ENCODE results near the gene MRPL12. TPM values are rescaled to one million over a fixed set of nuclear protein-coding genes. Genes with fewer than 3 reads are reported as not detected.
"Not testable (repeated sequence)": the region's sequence is repeated elsewhere in the genome, so short reads cannot be mapped to it uniquely, and the experiment has no call there.

The MRPL12 gene
- total and polyA plus RNA-seq, 2 experiments from 2014 or later = 4.3 to 78.5 TPM

- Histone ChIP-seq H3K9me3 (ENCODE audit: low read depth) (no peaks in the 10 kb centered on the region), H3K4me3 (no peak overlapping the region), H4K20me1 (ENCODE audit: insufficient read depth) (no peaks in the 10 kb centered on the region), H3K36me3 (ENCODE audit: low read depth) (no peaks in the 10 kb centered on the region; the same call in 1 of the 2 replicates), H3K27ac (no peak overlapping the region), H3K79me2 (ENCODE audit: insufficient read depth) (peaks cover 48% of the 10 kb centered on the region), H2AFZ (no peak overlapping the region), H3K27me3 (replicated peaks; ENCODE audit: insufficient read depth) (no peaks in the 10 kb centered on the region), H3K9ac (no peak overlapping the region), H3K4me2 (ENCODE audit: unreplicated experiment) (no peak overlapping the region), H3F3A (ENCODE audit: insufficient read depth) (0 out of 2 replicates have a peak, but pooled peaks cover 9% of the 10 kb centered on the region), H3K9me2 (ENCODE audit: insufficient read depth) (no peaks in the 10 kb centered on the region), H3K4me1 (ENCODE audit: insufficient read depth) (peaks cover 4% of the 10 kb centered on the region; the same call in 1 of the 2 replicates)
- in situ Hi-C loops (cut with MboI) = no loop called here
- 83 to 90% methylated on average over 17 to 18 of the region's 18 CpGs for WGBS, 2 experiments (ENCODE audit: low coverage in 1 of 2, low lambda C conversion rate in 2 of 2, missing lambda C conversion rate in 2 of 2)
- TF ChIP-seq EZH2 (IDR thresholded peaks at IDR 0.05; ENCODE audit: insufficient read depth, poor library complexity, severe bottlenecking) (no peak), EZH2phosphoT487 (IDR thresholded peaks at IDR 0.05; ENCODE audit: insufficient read depth, low read depth) (no peak)
- no peak for DNase-seq
Measured at GRCh38 chr17:81672504-81672903, 30.7 kb upstream of the MRPL12 start.

DNA sequence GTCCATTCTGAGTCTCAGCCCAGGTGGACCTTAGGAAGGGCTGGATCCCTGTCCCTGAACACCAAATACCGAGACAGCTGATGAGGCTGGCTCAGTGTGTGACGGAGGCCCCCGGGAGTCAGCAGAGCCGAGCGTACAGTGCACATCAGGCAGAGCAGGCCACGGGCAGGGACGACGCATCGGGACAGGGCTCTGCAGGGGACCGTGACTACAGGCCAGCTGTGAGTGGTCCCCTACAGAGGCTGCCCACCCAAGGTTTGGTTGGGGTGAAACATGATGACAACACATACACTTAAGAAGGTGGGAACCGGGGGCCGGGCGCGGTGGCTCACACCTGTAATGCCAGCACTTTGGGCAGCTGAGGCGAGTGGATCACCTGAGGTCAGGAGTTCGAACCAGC, 30.2 kb upstream of the MRPL12 start:
- no peaks in the 10 kb centered on the region for H3K27me3 ChIP-seq (replicated peaks; ENCODE audit: insufficient read depth)
- no peaks in the 10 kb centered on the region for H4K20me1 ChIP-seq (ENCODE audit: insufficient read depth)
- WGBS, 2 experiments (ENCODE audit: low coverage in 1 of 2, low lambda C conversion rate in 2 of 2, missing lambda C conversion rate in 2 of 2) = 87 to 93% methylated on average over 16 of the region's 16 CpGs
- in situ Hi-C loops (cut with MboI) = no loop called here
- H3K36me3 ChIP-seq (ENCODE audit: low read depth) = no peaks in the 10 kb centered on the region; the same call in 1 of the 2 replicates
- H3K4me2 ChIP-seq (ENCODE audit: unreplicated experiment) = no peak overlapping the region
- no peaks in the 10 kb centered on the region for H3K9me3 ChIP-seq (ENCODE audit: low read depth)
- H3K9ac ChIP-seq = no peak overlapping the region
- H3K4me3 ChIP-seq = no peak overlapping the region
- H3F3A ChIP-seq (ENCODE audit: insufficient read depth) = 0 out of 2 replicates have a peak, but pooled peaks cover 9% of the 10 kb centered on the region
- no peak for TF ChIP-seq EZH2 (IDR thresholded peaks at IDR 0.05; ENCODE audit: insufficient read depth, poor library complexity, severe bottlenecking)
- no peak for TF ChIP-seq EZH2phosphoT487 (IDR thresholded peaks at IDR 0.05; ENCODE audit: insufficient read depth, low read depth)
- H3K9me2 ChIP-seq (ENCODE audit: insufficient read depth) = no peaks in the 10 kb centered on the region
- no peak overlapping the region for H2AFZ ChIP-seq
- no peak for DNase-seq
- H3K79me2 ChIP-seq (ENCODE audit: insufficient read depth) = peaks cover 48% of the 10 kb centered on the region
- no peak overlapping the region for H3K27ac ChIP-seq
- H3K4me1 ChIP-seq (ENCODE audit: insufficient read depth) = no peaks in the 10 kb centered on the region

- Histone ChIP-seq H3K36me3 (ENCODE audit: low read depth) (no peaks in the 10 kb centered on the region; the same call in 1 of the 2 replicates), H3K79me2 (ENCODE audit: insufficient read depth) (peaks cover 47% of the 10 kb centered on the region)
Measured at GRCh38 chr17:81673561-81674258, 29.5 kb upstream of the MRPL12 start.

GRCh38 chr17:81675515-81676221, 27.5 kb upstream of the MRPL12 start:
- H3K4me3 ChIP-seq; H3K27me3 ChIP-seq (replicated peaks; ENCODE audit: insufficient read depth); H3K4me2 ChIP-seq (ENCODE audit: unreplicated experiment); H3K9me3 ChIP-seq (ENCODE audit: low read depth); H2AFZ ChIP-seq; H4K20me1 ChIP-seq (ENCODE audit: insufficient read depth); H3F3A ChIP-seq (ENCODE audit: insufficient read depth); in situ Hi-C loops (cut with MboI); H3K36me3 ChIP-seq (ENCODE audit: low read depth); H3K9me2 ChIP-seq (ENCODE audit: insufficient read depth); H3K4me1 ChIP-seq (ENCODE audit: insufficient read depth); H3K27ac ChIP-seq; H3K9ac ChIP-seq: not testable (repeated sequence)
- WGBS, 2 experiments (ENCODE audit: low coverage in 1 of 2, low lambda C conversion rate in 2 of 2, missing lambda C conversion rate in 2 of 2) = 33 to 39% methylated on average over 18 of the region's 18 CpGs
- peaks cover 50% of the 10 kb centered on the region for H3K79me2 ChIP-seq (ENCODE audit: insufficient read depth)
- peak; percentile 53 for DNase-seq

More at GRCh38 chr17:81673561-81674258, 29.5 kb upstream of the MRPL12 start:
- in situ Hi-C loops (cut with MboI) = no loop called here
- Histone ChIP-seq H4K20me1 (ENCODE audit: insufficient read depth) (no peaks in the 10 kb centered on the region), H3K27me3 (replicated peaks; ENCODE audit: insufficient read depth) (no peaks in the 10 kb centered on the region), H3K27ac (no peak overlapping the region), H3K9me2 (ENCODE audit: insufficient read depth) (no peaks in the 10 kb centered on the region), H2AFZ (no peak overlapping the region), H3K4me3 (no peak overlapping the region), H3K9me3 (ENCODE audit: low read depth) (no peaks in the 10 kb centered on the region), H3K4me1 (ENCODE audit: insufficient read depth) (no peaks in the 10 kb centered on the region), H3F3A (ENCODE audit: insufficient read depth) (0 out of 2 replicates have a peak, but pooled peaks cover 9% of the 10 kb centered on the region), H3K4me2 (ENCODE audit: unreplicated experiment) (no peak overlapping the region), H3K9ac (no peak overlapping the region)
- WGBS, 2 experiments (ENCODE audit: low coverage in 1 of 2, low lambda C conversion rate in 2 of 2, missing lambda C conversion rate in 2 of 2) = 75 to 79% methylated on average over 18 of the region's 18 CpGs
- no peak for DNase-seq
- TF ChIP-seq EZH2 (IDR thresholded peaks at IDR 0.05; ENCODE audit: insufficient read depth, poor library complexity, severe bottlenecking) (no peak), EZH2phosphoT487 (IDR thresholded peaks at IDR 0.05; ENCODE audit: insufficient read depth, low read depth) (no peak)

Measured in GM23248 (cell line).